Forelimb muscle (tissue), 1 donor: ENCODE measurements around the gene AKR1B1. TPM values are rescaled to one million over a fixed set of nuclear protein-coding genes. Genes with fewer than 3 reads are reported as not detected.

Source experiments
- DNase-seq: peaks from one replicate; pipeline ENCODE4 v3.0.0-alpha.2; 2013; ENCODE audit warnings: low read depth
- polyA plus RNA-seq: library from polyadenylated mRNA; unstranded; fragments of 120-200 nt; gene quantifications from one replicate; pipeline ENCODE4 v1.2.1, GENCODE V29; 2013; ENCODE audit not compliant: insufficient read length

AKR1B1 gene
- polyA plus RNA-seq, 1 donor = 103 TPM

DNA sequence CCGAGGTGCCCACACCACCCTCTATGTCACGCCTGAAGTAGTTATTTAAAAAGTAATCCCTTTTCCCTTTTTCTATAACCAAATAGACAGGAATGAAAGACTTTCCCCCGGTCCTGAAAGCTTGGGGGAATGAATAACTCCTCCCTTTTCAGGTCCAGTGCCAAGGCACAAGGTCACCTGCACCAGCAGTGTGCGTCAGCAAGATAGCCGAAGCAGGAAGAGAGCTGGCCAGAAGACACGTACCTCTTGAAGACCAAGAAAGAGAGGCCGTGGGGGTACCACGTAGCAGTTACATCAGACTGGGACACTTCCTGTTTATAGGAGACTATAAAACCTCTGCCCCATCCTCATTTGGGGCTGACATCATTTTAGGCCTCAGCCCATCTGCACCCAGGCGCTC lies 10.7 kb upstream of the AKR1B1 start:
- no peak for DNase-seq

DNA sequence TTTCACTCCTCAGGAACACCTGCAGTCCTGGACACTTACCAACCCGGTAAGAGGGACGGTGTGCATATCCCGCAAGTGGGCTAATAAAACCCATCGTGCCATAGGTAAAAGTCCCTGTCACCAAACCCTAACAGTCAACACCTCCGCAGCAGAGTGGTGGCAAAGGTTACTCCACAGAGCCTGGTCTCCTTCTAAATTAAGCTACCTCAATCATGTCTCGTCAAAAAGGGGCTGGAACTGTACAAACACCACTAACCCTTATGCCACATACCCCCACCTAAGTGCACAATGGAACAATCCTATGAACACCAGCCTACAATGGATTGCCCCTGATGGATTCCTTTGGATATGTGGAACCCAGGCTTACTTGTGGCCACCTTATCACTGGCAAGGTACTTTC lies 9.6 kb upstream of the AKR1B1 start:
- DNase-seq = no peak

DNA sequence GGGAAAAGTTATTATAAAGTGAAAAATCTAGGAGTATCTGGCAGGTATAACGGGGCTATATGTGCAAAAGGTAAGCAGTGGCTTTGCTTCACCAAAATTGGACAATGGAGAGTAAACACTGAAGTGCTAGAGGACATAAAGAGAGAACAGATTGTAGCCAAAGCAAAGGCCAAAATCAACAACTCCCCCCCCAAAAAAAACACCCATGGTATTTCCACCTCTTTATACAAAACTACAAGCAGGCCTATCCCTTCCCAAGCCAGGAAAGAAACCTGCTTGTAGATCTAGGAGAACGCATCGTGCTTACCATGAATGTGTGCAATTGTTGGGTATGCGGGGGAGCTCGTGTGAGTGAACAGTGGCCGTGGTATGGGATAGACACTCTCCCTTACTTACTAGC lies 9.2 kb upstream of the AKR1B1 start:
- no peak for DNase-seq

- DNase-seq = no peak
Observed at GRCh38 chr7:134465491-134465890, 6.6 kb upstream of the AKR1B1 start.

DNA sequence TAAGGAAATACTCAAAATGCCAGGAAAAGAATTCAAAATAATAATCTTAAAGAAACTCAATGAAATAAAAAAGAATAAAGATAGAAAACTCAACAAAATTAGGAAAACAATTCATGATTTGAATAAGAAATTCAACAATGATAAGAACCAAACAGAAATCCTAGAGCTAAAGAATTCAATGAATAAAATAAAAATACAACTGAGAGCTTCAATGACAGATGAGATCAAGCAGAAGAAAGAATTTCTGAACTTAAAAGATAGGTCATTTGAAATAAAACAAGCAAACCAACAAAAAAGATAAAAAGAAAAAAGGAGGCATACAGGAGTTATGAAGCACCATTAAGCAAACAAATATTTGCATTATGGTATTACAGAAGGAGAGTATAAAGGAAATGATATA lies 5.6 kb upstream of the AKR1B1 start:
- DNase-seq = no peak

DNA sequence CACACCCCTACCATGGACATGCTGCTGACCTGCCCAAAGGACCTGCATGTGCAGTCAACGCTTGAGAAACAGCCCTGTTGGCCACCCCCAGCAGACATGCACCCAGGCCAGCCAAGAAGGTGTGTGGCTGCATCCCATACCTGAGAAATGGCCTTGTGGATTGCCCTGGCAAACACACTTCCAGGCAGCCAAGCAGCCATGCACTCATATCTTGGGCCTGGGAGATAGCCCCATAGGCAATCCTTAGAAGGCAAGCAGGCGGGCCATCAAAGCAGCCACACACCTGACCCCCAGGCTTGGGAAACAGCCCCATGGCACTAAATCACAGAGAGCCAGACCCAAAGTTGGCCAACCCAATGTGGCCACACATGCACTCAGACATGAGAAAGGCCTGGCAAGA lies 4.9 kb upstream of the AKR1B1 start:
- no peak for DNase-seq

DNA sequence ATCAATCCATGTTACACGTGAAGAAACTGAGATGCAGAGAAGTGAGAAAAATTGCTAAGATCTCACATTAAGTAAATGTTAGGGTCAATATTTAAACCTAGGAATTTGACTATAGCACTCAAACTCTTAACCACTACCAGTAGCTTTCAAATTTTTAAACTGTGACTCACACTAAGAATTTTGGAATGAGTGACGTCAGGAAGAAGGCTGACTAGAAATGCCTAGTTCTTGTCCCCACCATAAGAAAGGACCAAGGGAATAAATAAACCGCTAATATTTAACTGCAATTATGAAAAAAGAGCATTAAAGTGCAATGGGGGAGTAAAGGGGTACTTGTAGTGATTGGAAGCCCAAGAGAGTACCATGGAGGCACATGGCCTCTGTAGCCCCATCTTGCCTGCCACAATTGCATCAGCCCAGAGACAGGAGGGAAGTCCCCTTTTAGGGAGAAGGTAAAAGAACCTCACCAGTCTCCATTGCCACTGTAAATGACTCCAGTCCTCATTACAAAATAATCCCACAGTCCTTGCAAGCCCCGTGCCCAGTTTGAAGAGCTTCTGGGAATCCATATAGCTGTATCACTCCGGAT lies 3.5 kb upstream of the AKR1B1 start:
- DNase-seq = no peak

- DNase-seq = no peak
Observed at GRCh38 chr7:134461916-134462315, 3.0 kb upstream of the AKR1B1 start.

GRCh38 chr7:134459981-134460380 lies 1.1 kb upstream of the AKR1B1 start:
- DNase-seq = no peak

- no peak for DNase-seq
Observed at GRCh38 chr7:134458341-134458805, 527 bp downstream of the AKR1B1 start.

DNA sequence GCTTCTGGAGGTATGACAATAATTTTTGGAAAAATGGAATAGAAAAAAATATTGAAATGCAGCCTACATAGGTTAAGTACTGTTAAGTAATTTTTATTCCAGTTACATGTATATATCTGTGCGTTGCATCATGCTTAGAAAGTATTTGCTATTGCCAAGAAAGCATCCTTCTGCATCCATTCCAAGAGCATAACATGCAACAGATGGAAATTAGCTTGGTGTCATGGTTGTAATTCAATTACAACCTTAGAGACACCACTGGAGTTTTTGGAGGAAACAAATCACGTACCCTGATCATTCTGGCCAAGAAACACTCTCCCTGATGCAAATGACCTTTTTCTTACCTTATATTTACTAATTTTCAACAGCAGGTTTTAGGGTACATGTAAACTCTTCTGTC lies 1.7 kb downstream of the AKR1B1 start:
- DNase-seq = no peak

DNA sequence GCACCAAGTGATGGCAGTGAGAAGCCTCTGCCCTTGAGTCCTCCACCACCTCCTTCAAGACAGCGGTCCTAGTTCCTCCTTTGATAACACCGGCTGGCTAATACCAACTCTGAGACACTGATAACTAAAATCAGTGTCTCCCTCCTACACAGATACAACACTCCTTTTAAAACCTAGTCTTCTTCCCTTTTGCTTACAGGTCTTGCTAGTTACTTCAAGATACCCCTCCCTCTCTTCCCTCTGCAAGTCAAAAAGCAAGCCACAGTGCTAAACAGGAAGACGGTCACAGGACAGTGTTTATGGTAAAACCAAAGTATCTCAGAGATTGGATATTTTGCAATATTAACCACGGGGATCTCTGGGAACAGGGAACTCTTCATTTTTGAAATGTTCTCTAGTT lies 4.6 kb downstream of the AKR1B1 start:
- DNase-seq = no peak

DNA sequence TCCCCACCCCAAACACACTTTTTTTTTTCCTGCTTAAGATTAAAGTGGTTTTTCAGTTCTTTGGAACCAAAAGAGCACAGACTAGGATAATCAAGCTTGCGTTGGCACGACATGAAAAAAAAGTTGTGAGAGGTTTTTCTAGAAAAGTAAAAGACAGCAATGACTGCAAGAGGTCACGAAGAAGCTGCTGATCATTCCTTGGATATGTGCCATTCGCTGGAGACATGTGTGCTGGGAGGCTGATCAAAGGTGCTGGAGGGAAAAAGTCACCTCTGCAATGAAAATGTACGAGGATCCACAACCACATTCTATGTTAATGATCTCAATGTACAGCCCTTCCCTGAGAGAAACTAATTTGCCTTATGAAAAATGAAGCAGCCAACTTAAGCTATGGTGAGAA lies 5.4 kb downstream of the AKR1B1 start:
- no peak for DNase-seq

DNA sequence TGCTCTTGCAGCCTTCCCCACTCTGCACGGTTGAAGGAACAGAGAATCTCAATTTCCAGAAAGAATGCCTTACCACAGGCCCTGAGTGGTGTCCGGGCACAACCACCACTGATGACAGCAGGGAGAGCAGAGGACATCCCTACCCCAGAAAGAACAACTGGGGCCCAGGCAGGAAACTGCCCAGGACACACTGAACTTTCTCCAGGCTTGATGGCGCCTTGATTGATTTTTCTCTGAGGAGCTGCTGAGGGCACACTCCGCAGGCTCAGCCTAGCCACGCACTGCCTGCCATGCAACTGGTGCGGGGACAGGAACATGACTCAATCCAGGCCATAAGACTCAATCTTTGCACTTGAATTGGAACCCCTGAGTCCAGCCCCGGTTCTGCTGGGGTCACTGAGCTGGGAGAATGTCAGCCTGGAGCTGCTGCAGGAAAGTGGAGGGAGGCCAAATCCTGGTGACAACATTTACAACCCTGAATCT lies 5.9 kb downstream of the AKR1B1 start:
- no peak for DNase-seq

DNA sequence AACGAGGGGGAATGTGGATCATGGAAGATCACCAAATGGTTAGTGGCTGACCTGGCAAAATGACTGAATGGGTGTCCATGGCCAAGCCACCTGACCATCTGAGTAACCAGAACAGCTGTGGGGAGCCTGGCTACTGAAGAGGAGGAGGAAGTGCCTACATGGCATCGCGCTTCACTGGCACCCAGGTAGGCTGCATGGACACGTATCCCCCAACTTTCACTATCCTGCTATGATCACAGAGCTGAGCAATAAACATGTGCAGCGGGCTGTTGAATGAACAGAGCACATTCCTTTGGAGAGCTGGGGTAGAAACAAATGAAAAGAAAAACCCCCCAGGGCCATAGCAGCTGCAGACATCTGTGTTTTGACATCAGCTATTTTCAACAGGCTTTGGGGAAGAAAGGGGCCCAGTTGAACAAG lies 6.5 kb downstream of the AKR1B1 start:
- peak; percentile 55 for DNase-seq

DNA sequence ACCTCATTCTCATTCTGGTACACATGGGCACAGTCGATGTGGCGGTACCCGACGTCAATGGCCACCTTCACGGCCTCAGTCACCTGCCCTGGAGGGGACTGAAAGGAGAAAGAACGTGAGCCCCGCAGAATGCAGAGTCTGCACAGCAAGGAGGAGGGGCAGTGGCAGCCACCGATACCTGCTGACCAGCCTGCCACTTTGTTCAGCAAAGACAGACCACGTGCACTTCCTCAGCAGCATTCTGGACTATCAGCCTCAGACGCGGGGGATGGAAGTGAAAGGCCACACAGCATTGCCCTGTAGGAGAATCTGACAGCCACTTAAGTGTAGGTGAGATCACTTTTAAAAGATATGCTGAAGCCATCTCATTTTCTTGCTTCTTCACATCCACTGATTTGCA lies 7.2 kb downstream of the AKR1B1 start:
- DNase-seq = no peak

DNA sequence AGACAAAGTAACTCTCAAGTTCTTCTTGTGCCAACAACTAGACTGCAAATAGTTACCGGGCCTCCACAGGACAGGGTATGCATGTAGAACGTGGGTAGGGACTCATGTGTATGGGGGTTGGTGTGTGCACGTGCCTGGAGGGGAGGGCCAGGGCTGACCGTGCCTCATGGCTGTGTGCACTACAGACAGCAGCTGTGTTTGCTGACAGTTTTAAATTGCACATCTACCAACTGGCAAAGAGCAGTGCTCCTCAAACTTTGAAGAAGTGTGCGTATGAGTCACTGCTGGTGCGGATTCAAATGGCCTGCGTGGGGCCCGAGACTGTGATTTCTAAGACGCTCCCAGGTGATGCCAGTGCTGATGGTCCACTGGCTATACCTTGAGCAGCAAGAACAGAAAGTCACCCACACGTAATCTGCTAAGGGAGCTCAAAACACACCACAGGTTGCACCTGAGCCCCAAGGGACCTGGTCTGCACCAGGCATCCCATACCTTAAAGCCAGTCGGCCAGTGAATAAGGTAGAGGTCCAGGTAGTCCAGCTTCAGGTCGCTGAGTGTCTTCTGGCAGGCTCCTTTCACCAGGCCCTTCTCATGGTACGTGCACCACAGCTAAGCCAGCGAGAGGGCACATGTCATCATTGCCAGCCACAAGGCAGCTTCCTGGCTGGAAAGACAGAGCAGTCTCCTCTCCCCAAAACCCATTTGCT lies 8.5 kb downstream of the AKR1B1 start:
- no peak for DNase-seq

DNA sequence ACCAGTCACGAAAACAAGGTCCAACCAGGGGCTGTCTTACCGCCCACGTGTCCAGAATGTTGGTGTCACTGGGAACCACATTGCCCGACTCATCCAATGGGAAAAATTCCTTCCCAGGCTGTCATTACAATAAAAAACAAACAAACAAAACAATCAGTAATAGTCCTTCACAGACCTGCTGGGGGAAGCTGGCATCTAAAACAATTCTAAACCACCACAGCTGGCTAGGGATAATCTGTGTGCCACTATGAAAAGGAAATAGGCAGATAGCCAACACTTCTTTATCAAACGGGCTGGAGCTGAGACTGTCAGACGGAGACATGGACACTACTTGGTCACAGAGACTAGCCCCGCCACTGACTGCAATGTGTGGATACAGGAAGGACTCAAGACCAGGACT lies 9.2 kb downstream of the AKR1B1 start:
- no peak for DNase-seq

DNA sequence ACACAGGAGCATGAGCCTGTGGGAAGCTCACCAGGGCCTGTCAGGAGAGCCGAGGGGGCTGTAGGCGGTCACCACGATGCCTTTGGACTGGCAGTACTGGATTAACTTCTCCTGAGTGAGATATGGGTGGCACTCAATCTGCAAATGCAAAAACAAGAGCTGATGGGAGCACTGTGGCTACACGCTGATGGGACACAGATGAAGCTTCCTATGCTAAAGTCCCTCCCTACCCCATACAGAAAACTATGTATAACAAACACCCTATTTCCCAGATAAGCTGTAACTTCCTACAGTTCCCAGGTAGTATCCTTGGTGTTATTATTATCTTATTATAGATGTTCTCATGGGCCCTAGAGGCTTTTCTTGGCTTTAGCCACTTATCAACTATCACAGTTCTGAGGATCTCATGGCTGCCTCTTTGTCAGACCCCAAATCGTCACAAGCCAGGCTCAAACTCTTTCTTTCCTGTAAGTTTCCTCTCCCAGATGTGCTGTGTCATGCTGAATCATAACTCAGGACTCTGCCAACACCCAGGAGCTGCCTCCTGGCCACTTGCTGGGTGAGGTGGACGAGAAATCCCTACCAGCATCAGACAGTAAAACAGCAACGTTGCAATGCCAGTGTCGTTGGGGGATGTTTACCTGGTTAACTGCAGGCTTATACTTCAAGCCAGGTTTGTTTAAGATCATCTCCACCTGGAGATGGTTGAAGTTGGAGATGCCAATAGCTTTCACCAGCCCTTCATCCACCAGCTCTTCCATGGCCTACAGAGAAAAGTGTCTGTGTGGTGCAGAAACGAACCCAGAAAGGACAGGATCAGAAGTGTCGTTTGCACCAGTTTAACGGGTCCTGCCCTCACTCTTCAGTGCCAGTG lies 10.3 kb downstream of the AKR1B1 start:
- no peak for DNase-seq

GRCh38 chr7:134447383-134447782 lies 11.5 kb downstream of the AKR1B1 start:
- no peak for DNase-seq

DNA sequence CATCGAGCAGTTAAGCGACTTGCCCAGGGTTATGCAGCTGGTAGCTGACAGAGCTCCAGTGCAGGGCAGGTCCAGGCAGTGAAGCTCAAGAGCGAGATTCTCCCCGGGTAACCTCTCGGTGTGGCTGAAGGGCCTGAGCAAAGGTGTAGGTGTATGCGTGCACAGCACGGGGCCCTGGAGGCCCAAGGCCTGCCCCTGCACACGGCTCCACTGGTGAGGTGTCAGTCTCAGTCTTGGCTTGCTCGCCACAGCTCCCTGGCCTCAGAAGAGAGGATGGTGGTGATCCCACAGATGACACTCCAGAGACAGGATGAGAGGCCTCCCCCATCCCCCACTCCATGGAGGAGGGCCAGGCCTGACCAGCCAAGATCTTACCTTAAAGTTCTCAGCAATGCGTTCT lies 12.0 kb downstream of the AKR1B1 start:
- no peak for DNase-seq

DNA sequence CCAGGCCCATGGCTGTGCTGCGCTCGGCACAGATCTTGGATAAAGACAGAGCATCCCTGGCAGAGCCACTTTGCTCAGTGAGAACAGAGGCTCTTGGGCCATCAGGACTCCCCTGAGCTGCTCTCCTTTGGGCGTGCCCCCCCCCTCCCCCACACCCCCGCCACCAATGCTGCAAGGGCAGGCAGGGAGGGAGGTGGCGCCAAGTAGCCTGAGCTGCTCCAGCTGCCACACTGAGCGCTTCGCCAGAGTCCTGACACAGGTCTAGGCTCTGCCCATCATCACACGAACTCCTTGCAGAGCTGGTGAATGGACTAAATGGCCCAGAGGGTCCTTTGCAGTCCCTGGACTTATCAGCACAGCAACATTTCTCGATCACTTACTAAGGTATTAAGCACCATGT lies 12.5 kb downstream of the AKR1B1 start:
- no peak for DNase-seq

GRCh38 chr7:134444961-134445315 lies 14.0 kb downstream of the AKR1B1 start:
- DNase-seq = no peak
